Medulla oblongata (tissue), 1 donor: ENCODE measurements around the gene GDF11.

Experiments used
- DNase-seq: peaks from one replicate; pipeline ENCODE4 v3.0.0-alpha.2; 2015; ENCODE audit errors: extremely low spot score

The GDF11 gene

DNA sequence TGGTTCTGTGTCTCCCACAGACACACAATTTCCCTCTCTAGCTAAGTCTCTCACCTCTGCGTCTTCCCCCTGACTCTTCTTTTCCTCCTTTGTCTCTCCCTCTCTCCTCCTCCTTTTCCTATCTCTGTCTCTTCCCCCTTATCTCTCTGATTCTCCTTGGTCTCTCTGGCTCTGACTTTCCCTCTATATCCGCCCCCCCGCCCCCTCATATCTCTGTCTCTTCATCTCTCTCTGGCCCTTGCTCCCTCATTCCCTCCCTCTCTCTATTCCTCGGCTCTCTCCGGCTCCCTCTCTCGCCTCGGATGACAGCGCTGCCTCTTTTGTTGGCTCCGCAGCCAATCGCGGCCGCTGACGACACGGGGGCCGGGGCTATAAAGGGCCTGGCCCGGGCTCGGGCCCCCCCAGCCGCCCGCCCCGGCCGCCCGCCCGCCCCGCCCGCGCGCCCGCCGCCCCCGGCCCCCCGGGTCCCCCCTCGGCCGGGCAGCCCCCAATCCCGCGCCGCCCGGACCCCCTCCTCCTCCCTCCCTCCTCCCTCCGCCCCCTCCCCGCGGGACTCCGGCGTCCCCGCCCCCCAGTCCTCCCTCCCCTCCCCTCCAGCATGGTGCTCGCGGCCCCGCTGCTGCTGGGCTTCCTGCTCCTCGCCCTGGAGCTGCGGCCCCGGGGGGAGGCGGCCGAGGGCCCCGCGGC is at the start of gene GDF11:
TSS of gene GDF11 (plus strand) at position 404 of the 687 bp plus-strand sequence. CDS start at position 599, 195 bp downstream.
- DNase-seq: peak; percentile 92

DNA sequence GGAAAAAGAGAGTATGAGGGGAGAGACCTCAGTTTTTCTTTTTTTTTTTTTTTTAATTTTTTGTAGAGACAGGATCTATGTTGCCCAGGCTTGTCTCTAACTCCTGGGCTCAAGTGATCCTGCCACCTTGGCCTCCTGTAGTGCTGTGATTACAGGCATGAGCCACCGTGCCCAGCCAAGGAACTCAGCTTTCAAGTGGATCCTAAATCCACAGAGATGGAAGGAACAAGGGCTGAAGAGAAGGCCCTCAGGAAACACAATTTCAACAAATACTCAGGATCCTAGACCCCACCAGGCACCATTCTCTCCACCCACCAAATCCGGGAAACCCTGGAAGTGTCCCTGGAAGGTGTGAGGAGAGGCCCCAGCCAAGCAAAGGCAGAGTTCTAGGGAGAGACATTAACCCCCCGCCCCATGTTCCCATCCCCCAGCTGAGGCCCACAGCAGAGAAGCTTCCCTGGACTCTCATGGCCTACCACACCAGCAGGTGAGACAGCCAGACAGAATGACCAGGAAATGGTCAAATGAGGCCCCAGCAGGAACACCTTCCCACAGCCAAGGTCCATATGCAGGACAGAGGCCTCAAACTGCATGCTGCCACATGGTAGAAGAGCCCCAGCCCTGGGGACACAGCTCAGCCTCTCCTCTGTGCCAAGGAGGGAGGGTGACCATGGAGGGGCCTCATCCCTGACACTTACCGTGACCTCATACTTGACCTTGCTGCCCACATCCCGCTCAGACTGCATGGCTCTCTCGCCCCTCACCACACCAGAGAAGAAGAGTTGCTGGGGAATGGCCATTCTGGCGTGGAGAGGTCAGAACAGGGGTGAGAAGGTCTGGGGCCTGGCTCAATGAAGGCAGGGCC is 49.4 kb upstream of the GDF11 start:
- DNase-seq: no peak

DNA sequence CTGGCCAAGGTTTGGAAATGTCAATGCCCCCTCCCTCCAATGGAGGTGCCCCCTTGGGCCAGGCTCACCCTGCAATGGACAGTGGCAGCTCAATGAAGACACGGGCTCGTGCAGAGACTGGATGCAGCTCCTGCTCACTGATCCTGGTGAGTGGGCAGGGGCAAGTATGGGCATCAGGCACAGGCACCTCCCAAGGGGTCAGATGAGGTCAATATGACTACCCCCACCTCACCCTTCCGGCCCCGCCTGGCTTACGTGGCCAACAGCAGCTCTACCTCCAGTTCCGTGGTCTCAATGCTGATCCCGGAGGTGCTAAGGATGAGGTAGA is 48.8 kb upstream of the GDF11 start:
- DNase-seq: no peak

DNA sequence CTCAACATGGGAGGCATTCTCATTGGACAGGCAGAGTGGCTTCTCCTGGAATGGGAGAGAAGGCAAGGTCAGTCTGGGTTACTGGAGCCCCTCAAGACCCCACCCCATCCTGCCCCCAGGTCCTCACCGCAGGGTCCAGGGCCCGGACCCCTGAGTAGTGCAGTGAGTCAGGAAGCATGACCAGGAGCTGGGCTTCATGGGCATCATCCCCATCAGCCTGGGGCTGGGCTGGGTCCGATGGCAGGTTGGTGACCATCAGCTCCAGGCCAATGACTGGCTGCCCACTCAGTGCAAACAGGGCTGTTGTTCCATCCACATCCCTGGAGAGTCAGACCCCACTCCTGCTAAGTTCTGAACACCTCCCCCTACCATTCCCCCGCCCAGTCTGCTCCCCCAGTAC is 48.3 kb upstream of the GDF11 start:
- no peak for DNase-seq

DNA sequence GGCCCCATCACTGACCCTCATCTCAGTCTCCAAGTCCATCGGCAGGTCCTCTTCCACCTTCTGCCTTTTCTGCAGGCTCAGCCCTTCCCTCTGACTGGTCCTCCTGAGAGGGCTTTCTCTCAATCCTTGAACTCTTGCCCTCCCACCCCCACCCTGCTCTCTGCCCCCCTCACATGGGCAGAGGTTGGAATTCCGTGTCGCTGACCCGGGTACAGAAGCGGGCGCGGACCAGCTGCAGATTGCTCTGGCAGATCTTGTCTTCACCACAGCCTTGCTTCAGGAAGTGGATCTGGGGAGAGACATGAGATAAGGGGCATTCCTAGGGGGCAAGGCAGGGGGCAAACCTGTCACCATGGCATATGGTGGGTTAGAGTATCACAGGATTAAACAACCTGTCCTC is 47.6 kb upstream of the GDF11 start:
- no peak for DNase-seq

DNA sequence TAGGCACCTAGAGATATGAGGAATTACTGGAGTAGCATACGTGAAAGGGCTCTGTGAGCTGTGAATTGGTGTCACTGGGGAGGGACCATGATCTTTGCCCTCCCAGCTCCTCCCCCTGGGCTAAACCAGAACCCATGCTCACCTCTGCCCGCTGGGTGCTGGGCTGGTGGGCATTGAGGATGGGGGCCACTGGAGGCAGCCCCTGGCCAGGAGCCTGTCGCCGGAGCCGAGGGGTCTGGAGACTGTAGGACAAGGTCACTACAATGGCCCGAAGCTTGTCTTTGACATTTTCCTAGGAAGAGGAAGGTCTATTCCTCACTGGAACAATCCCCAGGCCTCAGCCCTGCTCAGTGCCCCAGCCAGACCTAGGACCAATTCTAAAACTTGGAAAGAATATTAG is 46.8 kb upstream of the GDF11 start:
- no peak for DNase-seq

DNA sequence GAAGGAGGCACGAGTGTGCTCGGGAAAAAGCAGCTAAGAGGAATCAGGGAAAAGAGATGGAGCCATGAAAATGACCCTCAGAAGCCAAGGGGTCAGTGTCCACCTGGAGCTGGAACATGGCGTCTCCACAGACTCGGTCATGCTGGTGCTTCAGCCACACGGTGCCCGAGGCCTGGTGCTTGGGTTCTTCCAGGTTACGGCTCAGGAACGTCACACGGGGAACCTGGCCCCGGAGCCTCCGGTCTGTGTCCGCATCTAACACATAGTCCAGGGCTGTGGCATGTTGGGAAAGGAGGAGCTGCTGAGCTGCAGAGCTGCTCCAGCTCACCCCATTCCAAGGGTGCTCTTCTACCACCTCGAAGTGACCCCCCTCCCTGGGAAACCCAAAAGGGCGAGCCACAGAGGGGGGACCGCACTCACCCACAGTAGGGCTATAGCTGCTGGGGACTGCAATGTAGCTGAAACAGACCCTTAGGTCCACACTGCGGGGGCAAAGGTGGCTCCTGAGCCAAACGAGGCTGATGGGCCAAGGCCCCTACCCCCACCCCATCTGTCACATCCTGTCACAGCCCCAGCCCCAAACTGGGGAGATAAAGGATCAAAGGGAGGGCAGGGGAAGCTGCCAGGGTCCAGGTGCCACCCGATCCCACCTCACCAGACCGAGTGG is 46.0 kb upstream of the GDF11 start:
- DNase-seq: no peak

DNA sequence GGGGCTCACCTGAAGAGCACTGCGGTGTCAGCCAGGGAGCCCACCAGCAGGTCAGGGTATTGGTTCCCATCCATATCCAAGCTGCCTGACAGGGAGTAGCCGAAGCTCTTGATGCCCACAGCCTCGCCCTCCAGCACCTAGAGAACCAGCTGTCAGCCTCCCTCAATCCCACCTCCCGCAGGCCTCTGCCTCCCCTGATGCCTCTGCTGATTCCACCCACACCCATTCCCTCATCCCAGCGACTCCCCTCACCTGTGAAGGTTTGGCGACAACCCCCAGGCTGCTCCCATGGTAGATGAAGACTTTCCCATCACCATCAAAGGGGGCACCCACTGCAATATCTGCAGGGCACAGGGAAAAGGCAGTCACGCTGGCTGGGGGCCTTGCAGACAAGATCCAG is 45.2 kb upstream of the GDF11 start:
- no peak for DNase-seq

DNA sequence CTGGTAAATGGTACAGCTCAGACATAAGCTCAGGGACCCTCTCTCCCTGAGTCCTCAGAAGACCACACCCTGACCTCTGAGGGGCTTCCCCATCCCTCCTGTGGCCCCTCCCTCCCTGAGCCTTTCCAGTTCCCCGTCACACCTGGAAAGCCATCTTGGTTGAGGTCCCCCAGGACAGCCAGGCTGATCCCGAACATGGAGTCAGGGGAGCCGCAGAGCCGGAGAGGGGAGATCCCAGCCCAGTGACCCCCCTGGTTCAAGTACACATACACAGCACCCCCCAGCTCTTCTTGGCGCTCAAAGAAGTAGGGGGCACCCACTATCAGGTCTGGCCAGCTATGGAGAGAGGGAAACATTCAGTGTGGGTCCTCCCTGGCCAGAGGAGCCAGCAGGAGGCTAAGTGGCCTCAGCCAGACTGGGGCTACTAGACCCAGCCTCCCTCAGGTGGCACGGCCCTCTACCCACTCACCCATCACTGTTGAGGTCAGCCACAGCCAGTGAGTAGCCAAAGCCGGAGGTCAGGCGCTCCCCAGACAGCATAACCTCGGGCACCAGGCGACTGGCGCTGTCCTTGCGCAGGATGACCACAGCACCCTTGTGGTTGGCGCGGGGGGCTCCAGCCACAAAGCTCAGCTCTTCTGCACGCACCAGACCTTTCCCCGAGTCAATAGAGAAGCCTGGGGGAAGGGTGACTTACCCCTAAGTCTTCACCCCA is 44.5 kb upstream of the GDF11 start:
- DNase-seq: no peak

DNA sequence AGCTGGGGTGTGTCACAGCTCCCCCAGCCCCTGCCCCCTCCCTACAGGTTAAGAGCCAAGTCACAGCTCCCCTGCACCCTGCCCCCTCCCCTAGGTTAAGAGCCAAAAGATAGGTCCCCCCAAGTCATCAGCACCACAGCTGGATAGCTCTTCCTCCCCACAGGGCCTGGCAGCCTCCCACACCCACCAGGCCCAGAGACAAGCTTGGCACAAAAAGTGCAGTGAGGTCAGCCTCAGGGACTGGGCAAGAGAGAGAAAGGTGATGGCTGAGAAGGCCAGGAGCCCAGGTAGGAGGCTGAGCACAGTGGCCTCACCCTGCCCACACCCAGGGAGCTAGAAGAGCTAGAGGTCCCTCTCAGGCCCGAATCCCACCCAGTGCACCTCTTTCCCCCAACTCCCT is 44.0 kb upstream of the GDF11 start:
- no peak for DNase-seq

DNA sequence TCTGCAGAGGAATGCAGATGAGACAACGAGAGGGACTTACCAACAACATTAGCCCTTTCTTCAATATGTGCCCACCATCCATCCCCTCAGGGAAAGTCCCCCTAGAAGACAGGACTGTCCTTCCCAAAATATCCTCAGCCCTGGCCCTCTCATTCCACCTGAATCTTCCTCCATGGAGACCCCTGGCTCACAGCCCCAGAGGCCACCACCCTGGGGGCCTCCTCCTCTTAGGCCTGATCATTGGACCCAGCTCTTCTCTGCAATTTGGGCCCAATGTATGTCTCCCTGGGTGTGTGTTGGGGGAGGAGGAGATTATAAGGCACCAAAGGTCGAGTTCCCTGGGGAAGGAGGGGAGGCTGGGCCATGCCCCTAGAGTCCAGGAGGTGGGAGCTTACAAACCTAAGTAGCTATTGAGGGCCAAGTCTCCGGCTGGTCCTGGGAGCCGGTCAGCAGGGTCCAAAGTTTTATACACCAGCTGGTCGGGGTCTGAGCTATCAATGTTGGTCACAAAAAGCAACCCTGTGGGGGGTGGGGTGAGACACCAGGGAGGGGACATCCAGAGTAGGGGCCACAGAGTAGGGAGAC is 43.4 kb upstream of the GDF11 start:
- no peak for DNase-seq

DNA sequence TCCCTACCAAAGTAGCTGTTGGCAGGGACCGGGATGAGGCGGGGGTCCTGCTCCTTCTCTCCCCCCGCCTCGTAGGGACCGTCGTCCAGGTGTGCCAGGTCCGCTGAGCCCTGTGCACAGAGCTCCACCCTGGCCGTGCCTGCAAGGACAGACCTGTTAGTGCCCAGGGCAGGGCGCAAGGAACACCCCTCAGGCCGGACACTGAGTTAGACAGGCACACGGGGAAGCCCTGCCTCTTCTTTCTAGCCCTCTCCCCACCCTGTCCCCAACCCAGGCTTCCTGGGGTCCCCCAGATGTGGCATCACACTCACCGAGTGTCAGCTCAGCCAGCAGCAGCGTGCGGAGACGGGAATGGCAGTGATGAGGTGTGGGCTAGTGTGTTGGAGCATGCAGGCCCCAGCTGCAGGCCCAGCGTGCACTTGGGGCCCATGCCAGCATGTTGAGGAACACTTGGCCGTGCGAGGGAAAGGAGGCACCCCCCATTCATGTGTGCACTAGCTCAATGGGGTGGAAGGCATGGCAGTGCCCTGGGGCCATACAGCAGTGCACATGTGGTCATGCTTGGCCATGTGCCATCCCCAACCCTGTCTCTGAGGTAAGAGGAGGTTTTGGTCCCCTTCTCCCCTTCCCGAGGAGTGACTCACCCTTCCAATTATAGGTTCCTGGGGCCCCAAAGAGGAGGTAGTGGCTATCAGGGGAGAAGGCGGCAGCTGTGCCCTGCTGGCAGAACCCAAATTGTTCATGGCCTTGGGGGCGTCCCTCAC is 42.5 kb upstream of the GDF11 start:
- DNase-seq: no peak

DNA sequence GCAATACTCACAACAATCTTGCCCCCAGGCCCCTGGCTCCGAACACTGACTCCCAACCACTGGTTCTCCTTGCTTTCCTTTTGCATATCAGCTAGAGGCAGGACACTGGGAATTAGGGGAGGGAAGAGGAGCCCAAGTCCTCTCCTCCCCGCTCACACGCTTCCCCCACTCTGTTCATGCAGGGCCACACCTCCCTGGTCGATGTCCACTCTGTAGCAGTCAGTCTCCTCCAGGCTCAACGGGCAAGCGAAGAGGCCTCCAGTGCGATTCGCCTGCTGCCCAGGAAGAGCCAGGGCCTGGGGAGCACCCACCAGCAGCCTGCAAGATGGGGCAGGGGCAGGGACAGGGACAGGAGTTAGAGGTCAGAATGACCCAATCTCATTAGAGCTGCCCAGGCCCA is 40.1 kb upstream of the GDF11 start:
- DNase-seq: no peak

DNA sequence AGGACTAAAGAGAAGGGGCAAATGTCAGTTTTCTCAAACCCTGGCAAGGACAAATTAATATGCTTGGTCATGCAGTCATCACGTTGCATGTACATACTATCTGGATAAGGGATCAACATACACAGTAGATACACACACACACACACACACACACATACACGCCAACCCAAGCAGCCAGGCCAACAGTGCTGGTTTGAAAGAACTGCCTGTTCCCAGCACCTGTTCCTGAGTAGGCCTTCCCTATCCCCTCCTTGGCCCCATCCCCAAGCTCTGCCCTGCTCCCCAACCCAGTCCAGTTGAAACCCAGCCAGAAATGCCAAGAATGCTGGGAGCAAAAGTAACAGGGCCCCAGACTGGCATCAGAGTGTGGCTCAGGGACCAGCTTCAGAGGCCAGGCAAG is 39.6 kb upstream of the GDF11 start:
- peak; percentile 45 for DNase-seq

DNA sequence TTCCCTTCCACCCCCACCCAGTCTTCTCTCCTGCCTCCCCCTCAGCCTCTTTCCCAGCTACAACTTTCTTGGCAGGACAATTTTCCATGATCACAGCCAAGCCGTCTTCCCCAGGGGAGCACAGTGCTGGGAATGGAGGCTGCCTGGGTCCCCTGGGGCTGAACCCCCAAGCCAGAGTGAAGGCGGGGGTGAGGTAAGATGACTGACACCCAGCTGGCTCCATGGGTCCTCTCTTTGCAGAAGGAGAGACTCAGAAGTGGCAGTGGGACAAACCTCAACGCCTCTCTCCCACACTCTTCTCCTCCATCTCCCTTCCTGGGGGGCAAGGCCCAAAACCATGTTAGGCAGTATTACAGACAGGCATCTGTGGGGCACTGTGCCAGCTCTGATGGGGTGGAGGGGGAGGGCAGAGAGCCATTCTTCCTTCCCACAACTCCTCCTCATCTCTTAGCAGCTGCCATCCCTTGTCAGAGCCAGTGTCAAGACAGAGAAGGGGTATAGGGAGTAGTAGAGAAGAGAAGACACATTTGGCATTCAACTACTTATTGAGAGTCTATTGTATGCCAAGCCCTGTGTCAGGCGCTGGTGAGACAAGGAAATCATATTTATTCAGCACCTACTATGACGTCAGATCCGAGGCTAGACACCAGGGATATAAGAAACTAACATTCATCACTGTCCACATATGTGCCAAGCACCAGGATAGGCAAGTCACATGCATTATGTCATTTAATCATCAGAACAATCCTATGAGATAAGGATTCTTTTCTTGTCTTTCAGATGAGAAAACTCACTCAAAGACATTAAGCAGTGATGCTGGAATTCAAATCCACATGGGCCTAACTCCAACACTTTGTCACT is 38.8 kb upstream of the GDF11 start:
- DNase-seq: peak; percentile 30

DNA sequence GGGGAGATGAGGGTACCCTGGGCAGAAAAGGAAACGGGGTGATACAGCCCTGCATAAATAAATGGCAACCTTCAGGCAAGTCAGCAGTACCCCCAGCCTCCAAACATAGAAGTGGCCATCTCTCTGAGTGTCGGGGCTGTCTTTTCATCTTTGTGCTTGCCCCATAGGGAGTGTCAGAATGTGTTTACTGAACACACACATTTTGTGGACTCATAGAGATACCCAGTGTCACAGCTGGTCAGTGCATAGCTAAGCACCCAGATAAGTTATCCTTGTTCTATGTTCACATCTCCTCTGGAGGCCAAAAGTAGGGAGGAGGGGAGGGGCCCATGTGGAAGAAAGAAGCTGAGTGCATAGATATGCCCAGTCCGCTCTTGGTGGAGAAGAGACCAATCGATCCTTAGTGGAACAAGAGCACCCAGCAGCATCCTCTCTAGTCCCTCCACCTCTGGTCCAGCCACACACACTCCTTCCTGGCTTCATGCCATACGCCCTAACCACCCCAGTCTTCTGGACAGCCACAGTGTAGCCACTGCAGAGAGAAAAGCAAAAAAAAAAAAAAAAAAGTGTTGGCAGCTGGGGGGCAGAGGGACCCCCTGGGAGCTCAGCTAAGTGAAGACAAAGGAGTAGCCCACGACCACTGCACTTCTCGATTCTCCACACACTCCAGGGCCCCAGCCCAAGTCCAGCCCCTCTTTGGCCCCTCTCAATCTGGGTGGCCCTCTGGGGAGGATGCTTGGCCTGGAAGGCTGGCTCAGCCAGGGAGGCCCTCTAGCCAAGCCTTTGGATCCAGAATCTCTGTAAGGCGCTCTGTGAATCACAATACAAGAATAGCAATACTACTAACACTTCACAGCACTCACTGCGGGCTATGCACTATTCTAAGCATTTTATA is 37.9 kb upstream of the GDF11 start:
- DNase-seq: peak; percentile 22

DNA sequence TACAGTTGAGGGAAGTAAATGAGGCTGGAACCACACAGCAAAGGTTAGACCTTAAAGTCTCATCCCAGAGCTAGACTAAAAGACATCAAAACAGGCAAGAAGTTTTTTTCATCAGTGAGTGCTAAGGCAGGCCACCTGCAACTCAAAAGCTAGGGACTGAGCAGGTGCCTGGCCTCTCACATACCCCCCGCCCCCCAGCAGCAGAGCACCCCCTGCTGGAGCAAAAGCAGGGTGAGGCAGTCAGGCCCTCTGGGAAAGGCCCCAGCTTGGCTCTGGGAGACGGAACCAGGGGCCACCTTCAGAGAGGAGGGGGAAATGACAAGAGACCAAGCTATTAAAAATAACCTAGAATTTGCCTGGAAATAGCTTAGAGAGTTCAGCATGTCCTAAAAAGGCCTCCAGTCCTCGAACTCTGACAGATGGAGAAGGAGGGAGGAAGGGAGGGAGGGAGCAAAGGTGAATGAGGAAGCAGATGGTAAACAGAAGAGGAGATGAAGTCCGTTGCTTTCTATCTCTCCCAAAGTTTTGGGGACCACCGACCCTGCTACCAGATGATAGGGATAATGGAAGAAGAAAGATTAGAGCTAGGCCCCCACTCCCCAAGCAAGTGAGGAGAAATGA is 37.0 kb upstream of the GDF11 start:
- no peak for DNase-seq

DNA sequence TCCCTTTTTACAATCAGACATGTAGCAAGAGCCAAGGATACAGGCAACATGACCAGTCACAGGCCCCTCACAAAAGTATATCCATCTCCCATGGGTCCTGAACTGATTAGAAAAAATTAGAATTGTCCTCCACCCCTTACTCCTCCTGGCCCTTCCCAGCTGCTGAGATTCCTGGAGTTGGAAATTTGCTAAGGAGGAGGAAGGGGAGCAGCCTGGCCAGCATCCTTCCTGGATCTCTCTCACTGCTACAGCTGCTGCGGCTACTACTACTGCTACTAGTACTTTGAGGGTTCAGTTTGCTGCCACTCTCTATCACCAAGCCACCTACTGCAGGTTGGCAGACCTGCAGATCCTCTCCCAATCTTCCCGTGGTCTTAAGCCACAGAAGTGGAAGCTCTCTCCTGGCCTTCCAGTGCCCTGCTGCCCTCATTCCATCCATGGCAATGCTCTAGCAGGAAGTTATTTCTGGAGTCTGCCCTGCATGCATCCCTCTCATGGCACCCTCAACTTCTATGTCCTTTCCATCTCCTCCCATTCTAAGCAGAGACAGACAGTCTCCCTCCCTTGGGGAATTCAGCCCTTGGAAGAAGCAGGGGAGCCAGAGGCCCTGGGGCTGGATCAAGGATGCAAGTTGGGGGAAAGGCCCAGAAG is 36.2 kb upstream of the GDF11 start:
- DNase-seq: no peak
